ENCODE results near the gene CCDC152.

- TF ChIP-seq CTCF (IDR thresholded peaks at IDR 0.05; ENCODE audit: insufficient read depth, low read depth, low read length) (no peak), EZH2 (IDR thresholded peaks at IDR 0.05; ENCODE audit: insufficient read depth, low read length) (no peak)
Observed at GRCh38 chr5:42851481-42851880, 94.9 kb downstream of the CCDC152 start.

Data from astrocyte (in vitro differentiated cells and primary cell).